ENCODE measurements around the gene GPR15. TPM values are rescaled to one million over a fixed set of nuclear protein-coding genes. Genes with fewer than 3 reads are reported as not detected.

Gene GPR15
- total RNA-seq, 1 donor from 2014 or later = not detected

DNA sequence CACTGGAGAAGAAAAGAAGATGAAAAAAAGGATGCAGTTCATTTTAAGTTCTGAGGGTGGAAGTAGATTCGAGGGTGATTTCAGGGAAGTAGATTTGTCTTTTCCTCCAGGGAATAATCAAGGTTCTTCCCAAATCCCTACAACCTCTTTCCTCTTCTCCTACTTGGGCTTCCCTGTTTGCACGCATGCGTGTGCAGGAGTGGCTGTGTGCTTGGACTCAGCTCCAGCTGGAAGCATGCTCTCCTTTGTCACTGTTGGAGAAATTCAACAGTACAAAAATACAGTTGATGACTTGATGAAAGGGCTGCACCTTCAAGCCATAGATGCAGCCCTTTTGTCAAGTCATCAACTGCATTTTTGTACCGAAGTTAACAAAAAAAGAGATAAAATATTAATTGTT lies 30.5 kb upstream of the GPR15 start:
- H3K27me3 ChIP-seq = no peaks in the 10 kb centered on the region
- H3K36me3 ChIP-seq = no peaks in the 10 kb centered on the region
- no peaks in the 10 kb centered on the region for H3K9me3 ChIP-seq
- TF ChIP-seq, protein P1, sequence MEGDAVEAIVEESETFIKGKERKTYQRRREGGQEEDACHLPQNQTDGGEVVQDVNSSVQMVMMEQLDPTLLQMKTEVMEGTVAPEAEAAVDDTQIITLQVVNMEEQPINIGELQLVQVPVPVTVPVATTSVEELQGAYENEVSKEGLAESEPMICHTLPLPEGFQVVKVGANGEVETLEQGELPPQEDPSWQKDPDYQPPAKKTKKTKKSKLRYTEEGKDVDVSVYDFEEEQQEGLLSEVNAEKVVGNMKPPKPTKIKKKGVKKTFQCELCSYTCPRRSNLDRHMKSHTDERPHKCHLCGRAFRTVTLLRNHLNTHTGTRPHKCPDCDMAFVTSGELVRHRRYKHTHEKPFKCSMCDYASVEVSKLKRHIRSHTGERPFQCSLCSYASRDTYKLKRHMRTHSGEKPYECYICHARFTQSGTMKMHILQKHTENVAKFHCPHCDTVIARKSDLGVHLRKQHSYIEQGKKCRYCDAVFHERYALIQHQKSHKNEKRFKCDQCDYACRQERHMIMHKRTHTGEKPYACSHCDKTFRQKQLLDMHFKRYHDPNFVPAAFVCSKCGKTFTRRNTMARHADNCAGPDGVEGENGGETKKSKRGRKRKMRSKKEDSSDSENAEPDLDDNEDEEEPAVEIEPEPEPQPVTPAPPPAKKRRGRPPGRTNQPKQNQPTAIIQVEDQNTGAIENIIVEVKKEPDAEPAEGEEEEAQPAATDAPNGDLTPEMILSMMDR (IDR thresholded peaks at IDR 0.05) = no peak
- intact Hi-C loops (cut with DNase I) = no loop called here
- H3K27ac ChIP-seq = no peak overlapping the region
- DNase-seq (ENCODE audit: low spot score in 2 of 2) = no peak
- H3K4me3 ChIP-seq = no peak overlapping the region
- no peaks in the 10 kb centered on the region for H3K4me1 ChIP-seq

GRCh38 chr3:98501863-98502576 lies 29.8 kb upstream of the GPR15 start:
- no peak overlapping the region for H3K4me3 ChIP-seq
- H3K4me1 ChIP-seq = no peaks in the 10 kb centered on the region
- no peak for DNase-seq (ENCODE audit: low spot score in 2 of 2)
- no peak overlapping the region for H3K27ac ChIP-seq
- intact Hi-C loops (cut with DNase I) = no loop called here
- no peaks in the 10 kb centered on the region for H3K9me3 ChIP-seq
- H3K36me3 ChIP-seq = peaks cover 0 to 5% of the 10 kb centered on the region in 2 donors
- TF ChIP-seq, protein P1 (IDR thresholded peaks at IDR 0.05) = no peak
- no peaks in the 10 kb centered on the region for H3K27me3 ChIP-seq

- no peaks in the 10 kb centered on the region for H3K27me3 ChIP-seq
- H3K4me1 ChIP-seq = no peaks in the 10 kb centered on the region
- TF ChIP-seq, protein P1 (IDR thresholded peaks at IDR 0.05) = no peak
- intact Hi-C loops (cut with DNase I) = no loop called here
- H3K4me3 ChIP-seq = no peak overlapping the region
- no peaks in the 10 kb centered on the region for H3K9me3 ChIP-seq
- H3K36me3 ChIP-seq = peaks cover 0 to 10% of the 10 kb centered on the region in 2 donors
- no peak overlapping the region for H3K27ac ChIP-seq
- no peak for DNase-seq (ENCODE audit: low spot score in 2 of 2)
These were observed 27.2 kb upstream of the GPR15 start for GRCh38 chr3:98504539-98504938.

DNA sequence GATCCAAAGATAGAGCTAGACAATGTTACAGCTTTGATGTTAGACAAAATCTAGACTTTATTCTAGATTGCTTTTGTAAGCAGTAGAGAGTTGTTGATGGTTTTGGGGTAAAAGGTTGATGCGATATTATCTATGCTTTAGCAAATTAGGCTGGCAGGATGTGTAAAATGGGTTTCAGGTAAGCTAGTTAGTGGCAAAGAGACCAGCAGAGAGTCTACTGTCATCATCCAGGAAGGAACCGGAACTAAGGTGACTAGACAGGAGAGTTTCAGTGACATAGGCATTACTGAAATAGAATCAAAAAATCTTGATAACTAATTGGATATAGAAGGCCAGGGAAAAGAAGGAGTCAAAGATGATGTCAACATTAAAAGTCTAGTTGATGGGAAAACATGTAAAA lies 23.2 kb upstream of the GPR15 start:
- Histone ChIP-seq H3K27me3 (no peaks in the 10 kb centered on the region), H3K4me3 (no peak overlapping the region), H3K9me3 (no peaks in the 10 kb centered on the region), H3K36me3 (peaks cover 6 to 37% of the 10 kb centered on the region in 2 donors), H3K27ac (no peak overlapping the region), H3K4me1 (no peaks in the 10 kb centered on the region)
- intact Hi-C loops (cut with DNase I) = no loop called here
- no peak for DNase-seq (ENCODE audit: low spot score in 2 of 2)
- TF ChIP-seq, protein P1 (IDR thresholded peaks at IDR 0.05) = no peak

GRCh38 chr3:98512576-98512975 lies 19.2 kb upstream of the GPR15 start:
- H3K9me3 ChIP-seq = no peaks in the 10 kb centered on the region
- no peaks in the 10 kb centered on the region for H3K4me1 ChIP-seq
- H3K27ac ChIP-seq = no peak overlapping the region
- peaks cover 16 to 42% of the 10 kb centered on the region in 2 donors for H3K36me3 ChIP-seq
- intact Hi-C loops (cut with DNase I) = no loop called here
- no peaks in the 10 kb centered on the region for H3K27me3 ChIP-seq
- DNase-seq (ENCODE audit: low spot score in 2 of 2) = no peak
- TF ChIP-seq, protein P1 (IDR thresholded peaks at IDR 0.05) = no peak
- H3K4me3 ChIP-seq = no peak overlapping the region
